HepG2 (cell line): ENCODE results near the gene MRPL28. TPM values are rescaled to one million over a fixed set of nuclear protein-coding genes. Genes with fewer than 3 reads are reported as not detected.
A peak's percentile ranks its signal among the peaks of the same experiment; 100 is the strongest.

Source experiments
- CBX1 ChIP-seq: IDR thresholded peaks from one replicate; pipeline ENCODE4 v1.6.1; 2016; ENCODE audit warnings: antibody characterized with exemption, low read depth
- HCFC1 ChIP-seq: fragments of 150-350 bp; IDR thresholded peaks from 2 replicates; pipeline ENCODE4 v1.6.1; 2014; ENCODE audit warnings: low read depth, low read length
- NAIF1 ChIP-seq: sonication (generic); formaldehyde crosslinking; IDR thresholded peaks from 2 replicates; pipeline ENCODE4 v1.5.0; 2020; ENCODE audit warnings: mild to moderate bottlenecking, missing genetic modification reagents, borderline replicate concordance
- RAD51 ChIP-seq: fragments of 450-650 bp; IDR thresholded peaks from 2 replicates; pipeline ENCODE4 v1.6.1; 2016; ENCODE audit warnings: borderline replicate concordance
- SOX13 ChIP-seq, 3 experiments: fragments of 450-650 bp in 1 of 3; sonication (generic) in 1 of 3; formaldehyde crosslinking in 1 of 3; IDR thresholded peaks in 2 of 3; conservative IDR thresholded peaks in 1 of 3; 2 replicates each; pipeline versions ENCODE4 v1.5.0 to v1.6.1; 2016 to 2020; ENCODE audit warnings: antibody characterized with exemption in 1 of 3, mild to moderate bottlenecking in 1 of 3, missing compliant biosample characterization in 1 of 3, missing genetic modification reagents in 1 of 3, moderate library complexity in 1 of 3
- TBX3 ChIP-seq: fragments of 450-650 bp; IDR thresholded peaks from 2 replicates; pipeline ENCODE4 v1.6.1; 2017; ENCODE audit warnings: antibody characterized with exemption, mild to moderate bottlenecking, inconsistent platforms, borderline replicate concordance
- ZNF264 ChIP-seq: sonication (generic); formaldehyde crosslinking; IDR thresholded peaks from 2 replicates; pipeline ENCODE4 v1.4.0; 2020; ENCODE audit warnings: missing genetic modification reagents
- ZNF3 ChIP-seq: IDR thresholded peaks from 2 replicates; pipeline ENCODE4 v1.7.0; 2017; ENCODE audit warnings: inconsistent platforms
- ZNF550 ChIP-seq: sonication (generic); formaldehyde crosslinking; IDR thresholded peaks from 2 replicates; pipeline ENCODE4 v1.4.0; 2020; ENCODE audit warnings: mild to moderate bottlenecking, missing genetic modification reagents, borderline replicate concordance
- ZNF790 ChIP-seq: sonication (generic); formaldehyde crosslinking; IDR thresholded peaks from 2 replicates; pipeline ENCODE4 v1.8.0; 2022; ENCODE audit warnings: missing genetic modification reagents, mild to moderate bottlenecking, borderline replicate concordance
- polyA plus RNA-seq, 8 experiments: library from polyadenylated mRNA; depleted of rRNA in 3 of 8; stranded (reverse) in 7 of 8; unstranded in 1 of 8; fragments of >200 nt; fragmentation: Illumina TruSeq in 4 of 8; extraction: Trizol in 4 of 8; gene quantifications; 2 replicates each; pipeline versions ENCODE4 v1.2.1 to v1.2.3, GENCODE V29; 2011 to 2016; ENCODE audit warnings: low read depth in 4 of 8, missing spikeins in 1 of 8, mixed read lengths in 1 of 8; ENCODE audit not compliant: insufficient read depth in 1 of 8
- total RNA-seq, 5 experiments: library from RNA; depleted of rRNA; stranded (reverse); fragments of >200 nt; fragmentation: Illumina TruSeq; extraction: Trizol; gene quantifications; 2 replicates each; pipeline ENCODE4 v1.2.3, GENCODE V29; 2016; ENCODE audit warnings: low read depth in 1 of 5
- TF ChIP-seq, protein P1 (sequence below), 2 experiments: sonication (generic) in 1 of 2; formaldehyde crosslinking in 1 of 2; IDR thresholded peaks; 2 replicates each; pipeline versions ENCODE4 v1.6.1 to v1.9.0; 2014 to 2022; ENCODE audit warnings: antibody characterized with exemption in 1 of 2, borderline replicate concordance in 1 of 2, inconsistent platforms in 1 of 2, low read depth in 1 of 2, missing genetic modification reagents in 1 of 2
- TF ChIP-seq, protein P2 (sequence below): sonication (generic); formaldehyde crosslinking; IDR thresholded peaks from 2 replicates; pipeline ENCODE4 v1.4.0; 2020; ENCODE audit warnings: mild to moderate bottlenecking, missing genetic modification reagents
- TF ChIP-seq, protein P3 (sequence below): sonication (generic); formaldehyde crosslinking; IDR thresholded peaks from 2 replicates; pipeline ENCODE4 v1.4.0; 2020; ENCODE audit warnings: missing genetic modification reagents
- TF ChIP-seq, protein P4 (sequence below): IDR thresholded peaks from 2 replicates; pipeline ENCODE4 v1.6.1; 2016
- TF ChIP-seq, protein P5 (sequence below): sonication (generic); formaldehyde crosslinking; conservative IDR thresholded peaks from 2 replicates; pipeline ENCODE4 v1.4.0; 2020; ENCODE audit warnings: missing genetic modification reagents

Gene MRPL28
- total and polyA plus RNA-seq, 2 of the 13 experiments (the other 11 are each of a cell fraction or from before 2014, with no cell fraction given): 114 to 135 TPM

DNA sequence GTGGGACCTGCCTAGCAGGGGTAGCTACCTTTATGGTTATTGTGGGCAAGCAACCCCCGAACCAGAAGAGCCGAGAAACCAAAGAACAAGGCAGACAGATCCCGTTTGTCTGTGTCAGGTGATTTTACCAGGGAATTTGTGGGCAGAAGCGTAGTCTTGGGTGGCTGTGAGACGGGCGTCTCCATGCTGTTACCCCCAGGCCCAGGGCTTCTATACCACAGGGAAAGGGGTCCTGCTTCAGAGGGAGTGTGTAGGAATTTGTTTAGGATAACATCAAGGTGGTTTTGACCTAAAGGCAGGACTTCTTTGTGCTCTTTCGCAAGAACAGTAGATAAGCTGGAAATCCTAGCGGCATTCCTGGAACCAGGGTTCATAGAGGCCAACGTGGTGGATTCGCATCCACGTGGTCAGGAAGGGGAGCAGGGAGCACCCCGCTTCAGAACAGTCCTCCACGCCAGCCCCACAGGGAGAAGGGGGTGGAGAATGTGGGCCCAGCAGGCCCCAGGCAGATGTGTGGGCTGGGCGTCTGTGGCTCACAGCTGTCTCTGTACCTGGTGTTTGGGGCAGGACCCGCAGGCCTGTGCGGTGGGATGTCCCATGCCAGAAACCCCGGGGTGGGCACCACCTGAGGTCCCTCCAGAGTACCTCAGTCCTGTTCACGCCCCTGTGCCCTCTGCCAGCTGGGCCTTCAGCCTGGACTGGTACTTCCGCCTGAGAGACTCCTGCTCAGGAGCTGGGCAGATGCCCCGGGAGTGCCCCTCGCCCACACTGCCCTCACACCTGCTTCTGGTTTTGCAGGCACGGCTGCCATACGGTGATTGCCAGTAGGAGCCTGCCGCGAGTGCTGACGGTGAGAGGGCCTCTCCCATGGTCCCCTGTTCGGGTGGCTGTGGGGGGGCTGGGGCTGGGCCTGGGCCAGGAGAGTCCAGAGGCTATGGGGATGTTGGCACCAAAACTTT lies 35.5 kb upstream of the MRPL28 start (continued):
- TF ChIP-seq, protein P1, sequence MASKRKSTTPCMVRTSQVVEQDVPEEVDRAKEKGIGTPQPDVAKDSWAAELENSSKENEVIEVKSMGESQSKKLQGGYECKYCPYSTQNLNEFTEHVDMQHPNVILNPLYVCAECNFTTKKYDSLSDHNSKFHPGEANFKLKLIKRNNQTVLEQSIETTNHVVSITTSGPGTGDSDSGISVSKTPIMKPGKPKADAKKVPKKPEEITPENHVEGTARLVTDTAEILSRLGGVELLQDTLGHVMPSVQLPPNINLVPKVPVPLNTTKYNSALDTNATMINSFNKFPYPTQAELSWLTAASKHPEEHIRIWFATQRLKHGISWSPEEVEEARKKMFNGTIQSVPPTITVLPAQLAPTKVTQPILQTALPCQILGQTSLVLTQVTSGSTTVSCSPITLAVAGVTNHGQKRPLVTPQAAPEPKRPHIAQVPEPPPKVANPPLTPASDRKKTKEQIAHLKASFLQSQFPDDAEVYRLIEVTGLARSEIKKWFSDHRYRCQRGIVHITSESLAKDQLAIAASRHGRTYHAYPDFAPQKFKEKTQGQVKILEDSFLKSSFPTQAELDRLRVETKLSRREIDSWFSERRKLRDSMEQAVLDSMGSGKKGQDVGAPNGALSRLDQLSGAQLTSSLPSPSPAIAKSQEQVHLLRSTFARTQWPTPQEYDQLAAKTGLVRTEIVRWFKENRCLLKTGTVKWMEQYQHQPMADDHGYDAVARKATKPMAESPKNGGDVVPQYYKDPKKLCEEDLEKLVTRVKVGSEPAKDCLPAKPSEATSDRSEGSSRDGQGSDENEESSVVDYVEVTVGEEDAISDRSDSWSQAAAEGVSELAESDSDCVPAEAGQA (IDR thresholded peaks at IDR 0.05; ENCODE audit: low read depth): no peak
- TF ChIP-seq, protein P1 (CRISPR knock-in tag; IDR thresholded peaks at IDR 0.05; ENCODE audit: borderline replicate concordance): no peak
- TF ChIP-seq ZNF3 (CRISPR knock-in tag): no peak
- TF ChIP-seq, protein P2, sequence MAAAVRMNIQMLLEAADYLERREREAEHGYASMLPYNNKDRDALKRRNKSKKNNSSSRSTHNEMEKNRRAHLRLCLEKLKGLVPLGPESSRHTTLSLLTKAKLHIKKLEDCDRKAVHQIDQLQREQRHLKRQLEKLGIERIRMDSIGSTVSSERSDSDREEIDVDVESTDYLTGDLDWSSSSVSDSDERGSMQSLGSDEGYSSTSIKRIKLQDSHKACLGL (CRISPR knock-in tag): no peak
- TF ChIP-seq HCFC1: no peak
- no peak; the same call in 1 of the 2 replicates for TF ChIP-seq ZNF550
- TF ChIP-seq TBX3: 0 out of 2 replicates have a peak, but pooled peaks have one; percentile 19
- TF ChIP-seq CBX1: no peak
- TF ChIP-seq RAD51: no peak
- no peak for TF ChIP-seq ZNF790 (CRISPR knock-in tag)
- peak; percentile 56 for TF ChIP-seq SOX13 (IDR thresholded peaks at IDR 0.05)
- peak in 1 of 2 experiments; percentile 91; a peak in 2 of 4 replicates for TF ChIP-seq SOX13 (CRISPR knock-in tag; conservative IDR thresholded peaks at IDR 0.05 in 1 of 2, IDR thresholded peaks at IDR 0.05 in 1 of 2)
- TF ChIP-seq, protein P3, sequence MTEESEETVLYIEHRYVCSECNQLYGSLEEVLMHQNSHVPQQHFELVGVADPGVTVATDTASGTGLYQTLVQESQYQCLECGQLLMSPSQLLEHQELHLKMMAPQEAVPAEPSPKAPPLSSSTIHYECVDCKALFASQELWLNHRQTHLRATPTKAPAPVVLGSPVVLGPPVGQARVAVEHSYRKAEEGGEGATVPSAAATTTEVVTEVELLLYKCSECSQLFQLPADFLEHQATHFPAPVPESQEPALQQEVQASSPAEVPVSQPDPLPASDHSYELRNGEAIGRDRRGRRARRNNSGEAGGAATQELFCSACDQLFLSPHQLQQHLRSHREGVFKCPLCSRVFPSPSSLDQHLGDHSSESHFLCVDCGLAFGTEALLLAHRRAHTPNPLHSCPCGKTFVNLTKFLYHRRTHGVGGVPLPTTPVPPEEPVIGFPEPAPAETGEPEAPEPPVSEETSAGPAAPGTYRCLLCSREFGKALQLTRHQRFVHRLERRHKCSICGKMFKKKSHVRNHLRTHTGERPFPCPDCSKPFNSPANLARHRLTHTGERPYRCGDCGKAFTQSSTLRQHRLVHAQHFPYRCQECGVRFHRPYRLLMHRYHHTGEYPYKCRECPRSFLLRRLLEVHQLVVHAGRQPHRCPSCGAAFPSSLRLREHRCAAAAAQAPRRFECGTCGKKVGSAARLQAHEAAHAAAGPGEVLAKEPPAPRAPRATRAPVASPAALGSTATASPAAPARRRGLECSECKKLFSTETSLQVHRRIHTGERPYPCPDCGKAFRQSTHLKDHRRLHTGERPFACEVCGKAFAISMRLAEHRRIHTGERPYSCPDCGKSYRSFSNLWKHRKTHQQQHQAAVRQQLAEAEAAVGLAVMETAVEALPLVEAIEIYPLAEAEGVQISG (CRISPR knock-in tag): peak; percentile 66
- TF ChIP-seq, protein P4, sequence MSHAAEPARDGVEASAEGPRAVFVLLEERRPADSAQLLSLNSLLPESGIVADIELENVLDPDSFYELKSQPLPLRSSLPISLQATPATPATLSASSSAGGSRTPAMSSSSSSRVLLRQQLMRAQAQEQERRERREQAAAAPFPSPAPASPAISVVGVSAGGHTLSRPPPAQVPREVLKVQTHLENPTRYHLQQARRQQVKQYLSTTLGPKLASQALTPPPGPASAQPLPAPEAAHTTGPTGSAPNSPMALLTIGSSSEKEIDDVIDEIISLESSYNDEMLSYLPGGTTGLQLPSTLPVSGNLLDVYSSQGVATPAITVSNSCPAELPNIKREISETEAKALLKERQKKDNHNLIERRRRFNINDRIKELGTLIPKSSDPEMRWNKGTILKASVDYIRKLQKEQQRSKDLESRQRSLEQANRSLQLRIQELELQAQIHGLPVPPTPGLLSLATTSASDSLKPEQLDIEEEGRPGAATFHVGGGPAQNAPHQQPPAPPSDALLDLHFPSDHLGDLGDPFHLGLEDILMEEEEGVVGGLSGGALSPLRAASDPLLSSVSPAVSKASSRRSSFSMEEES (CRISPR knock-in tag): peak; percentile 97
- TF ChIP-seq, protein P5, sequence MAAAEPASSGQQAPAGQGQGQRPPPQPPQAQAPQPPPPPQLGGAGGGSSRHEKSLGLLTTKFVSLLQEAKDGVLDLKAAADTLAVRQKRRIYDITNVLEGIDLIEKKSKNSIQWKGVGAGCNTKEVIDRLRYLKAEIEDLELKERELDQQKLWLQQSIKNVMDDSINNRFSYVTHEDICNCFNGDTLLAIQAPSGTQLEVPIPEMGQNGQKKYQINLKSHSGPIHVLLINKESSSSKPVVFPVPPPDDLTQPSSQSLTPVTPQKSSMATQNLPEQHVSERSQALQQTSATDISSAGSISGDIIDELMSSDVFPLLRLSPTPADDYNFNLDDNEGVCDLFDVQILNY (CRISPR knock-in tag): no peak
- peak; percentile 57; the same call in 1 of the 2 replicates for TF ChIP-seq NAIF1
- TF ChIP-seq ZNF264 (CRISPR knock-in tag): no peak
